Tibial nerve (tissue), 4 donors: ENCODE data around the gene SIRT6.

Source experiments
- EP300 ChIP-seq, 2 donors: sonication (generic); formaldehyde crosslinking; IDR thresholded peaks; one replicate each; pipeline ENCODE4 v1.6.1; 2017; ENCODE audit warnings: antibody characterized with exemption in 2 of 2, mild to moderate bottlenecking in 1 of 2
- POLR2A ChIP-seq, 2 donors: fragments of 450-650 bp; IDR thresholded peaks; one replicate each; pipeline ENCODE4 v1.6.1; 2017; ENCODE audit warnings: antibody characterized with exemption in 2 of 2, mild to moderate bottlenecking in 2 of 2, moderate library complexity in 2 of 2
- TF ChIP-seq, protein P1 (sequence below), 5 experiments: fragments of 200-600 bp in 3 of 5; fragments of 450-650 bp in 2 of 5; sonication (generic) in 3 of 5; IDR thresholded peaks; one replicate each; pipeline ENCODE4 v1.5.1; 2016 to 2019; ENCODE audit warnings: antibody characterized with exemption in 5 of 5, mild to moderate bottlenecking in 3 of 5, moderate library complexity in 2 of 5

DNA sequence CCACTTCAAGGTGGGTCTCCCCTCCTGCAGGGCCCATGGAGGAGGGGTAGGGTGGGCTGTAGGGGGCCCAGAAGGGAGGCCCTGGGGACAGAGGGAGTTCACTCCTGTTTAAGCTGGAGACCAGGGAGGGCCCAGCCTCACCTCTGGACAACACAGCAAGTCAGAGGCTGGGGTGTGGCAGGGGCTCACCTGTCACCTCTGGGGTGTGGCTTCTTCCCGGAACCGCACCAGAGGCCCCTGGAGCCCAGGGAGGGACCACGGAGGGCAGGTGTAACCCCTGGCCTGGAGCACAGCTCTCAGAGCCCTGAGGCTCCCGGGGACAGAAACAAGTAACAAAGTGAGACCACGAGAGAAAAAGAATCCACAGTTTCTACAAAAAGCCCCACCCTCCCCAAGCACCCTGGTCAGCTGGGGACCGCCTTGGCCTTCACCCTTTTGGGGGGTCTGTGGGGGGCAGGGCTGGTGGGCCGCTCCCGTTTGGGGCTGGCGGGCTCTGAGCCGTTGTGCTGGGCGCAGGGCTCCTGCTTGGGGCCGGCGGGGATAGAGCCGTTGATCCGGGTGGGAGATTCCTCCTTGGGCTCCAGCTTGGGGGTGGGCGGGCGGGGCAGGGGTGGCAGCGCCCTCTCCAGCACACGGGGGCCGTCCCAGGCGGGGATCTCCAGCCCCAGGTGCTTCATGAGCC, 8.0 kb downstream of the SIRT6 start:
- TF ChIP-seq, protein P1, sequence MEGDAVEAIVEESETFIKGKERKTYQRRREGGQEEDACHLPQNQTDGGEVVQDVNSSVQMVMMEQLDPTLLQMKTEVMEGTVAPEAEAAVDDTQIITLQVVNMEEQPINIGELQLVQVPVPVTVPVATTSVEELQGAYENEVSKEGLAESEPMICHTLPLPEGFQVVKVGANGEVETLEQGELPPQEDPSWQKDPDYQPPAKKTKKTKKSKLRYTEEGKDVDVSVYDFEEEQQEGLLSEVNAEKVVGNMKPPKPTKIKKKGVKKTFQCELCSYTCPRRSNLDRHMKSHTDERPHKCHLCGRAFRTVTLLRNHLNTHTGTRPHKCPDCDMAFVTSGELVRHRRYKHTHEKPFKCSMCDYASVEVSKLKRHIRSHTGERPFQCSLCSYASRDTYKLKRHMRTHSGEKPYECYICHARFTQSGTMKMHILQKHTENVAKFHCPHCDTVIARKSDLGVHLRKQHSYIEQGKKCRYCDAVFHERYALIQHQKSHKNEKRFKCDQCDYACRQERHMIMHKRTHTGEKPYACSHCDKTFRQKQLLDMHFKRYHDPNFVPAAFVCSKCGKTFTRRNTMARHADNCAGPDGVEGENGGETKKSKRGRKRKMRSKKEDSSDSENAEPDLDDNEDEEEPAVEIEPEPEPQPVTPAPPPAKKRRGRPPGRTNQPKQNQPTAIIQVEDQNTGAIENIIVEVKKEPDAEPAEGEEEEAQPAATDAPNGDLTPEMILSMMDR (IDR thresholded peaks at IDR 0.05) = no peak
- TF ChIP-seq POLR2A (IDR thresholded peaks at IDR 0.05) (no peak), EP300 (IDR thresholded peaks at IDR 0.05) (no peak)
